Activated T-cell treated with anti-CD3 and anti-CD28 coated beads, Interleukin-2, amount 50 U/mL, for 24 hours (primary cell): Measurements from ENCODE around the gene XYLT1.

Source experiments
- DNase-seq: peaks from one replicate; pipeline ENCODE4 v3.0.0-alpha.2; 2020
- H3K27ac Mint-ChIP-seq: 2 replicates; pipeline ENCODE4 v1.8.0; 2020; ENCODE audit warnings: mild to moderate bottlenecking, mixed read lengths
- H3K27me3 Mint-ChIP-seq: 2 replicates; pipeline ENCODE4 v1.8.0; 2020; ENCODE audit warnings: mixed read lengths
- H3K36me3 Mint-ChIP-seq: 2 replicates; pipeline ENCODE4 v1.8.0; 2020; ENCODE audit warnings: low read depth, mixed read lengths
- H3K4me1 Mint-ChIP-seq: 2 replicates; pipeline ENCODE4 v1.8.0; 2020; ENCODE audit warnings: low read depth, mixed read lengths
- H3K4me3 Mint-ChIP-seq: 2 replicates; pipeline ENCODE4 v1.8.0; 2020; ENCODE audit warnings: mild to moderate bottlenecking, moderate library complexity, mixed read lengths
- H3K9me3 Mint-ChIP-seq: 2 replicates; pipeline ENCODE4 v1.8.0; 2020; ENCODE audit warnings: mixed read lengths

Gene XYLT1

DNA sequence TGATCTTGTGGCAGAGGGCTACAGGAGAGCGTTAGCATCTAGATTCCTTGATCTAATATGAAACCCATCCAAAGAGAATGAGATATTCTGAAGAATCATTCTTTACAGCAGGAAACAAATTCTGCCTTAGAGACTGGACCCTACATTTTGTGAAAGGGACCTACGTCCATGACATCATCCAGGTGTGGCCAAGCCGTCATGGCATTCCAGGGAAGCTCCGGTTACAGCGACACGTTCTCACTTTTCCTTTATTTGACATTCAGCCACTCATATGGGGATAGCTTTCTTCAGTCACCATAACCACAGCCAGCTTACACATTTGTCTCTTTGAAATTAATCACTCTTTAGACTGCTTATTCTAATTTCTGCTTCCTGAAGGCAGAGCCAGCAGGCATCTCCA lies 408.1 kb downstream of the XYLT1 start:
- DNase-seq = no peak
- no peaks in the 10 kb centered on the region for H3K36me3 Mint-ChIP-seq
- peaks cover 20% of the 10 kb centered on the region for H3K4me1 Mint-ChIP-seq
- H3K9me3 Mint-ChIP-seq = no peaks in the 10 kb centered on the region
- H3K27me3 Mint-ChIP-seq = no peaks in the 10 kb centered on the region
- H3K4me3 Mint-ChIP-seq = no peak overlapping the region
- H3K27ac Mint-ChIP-seq = no peak overlapping the region

DNA sequence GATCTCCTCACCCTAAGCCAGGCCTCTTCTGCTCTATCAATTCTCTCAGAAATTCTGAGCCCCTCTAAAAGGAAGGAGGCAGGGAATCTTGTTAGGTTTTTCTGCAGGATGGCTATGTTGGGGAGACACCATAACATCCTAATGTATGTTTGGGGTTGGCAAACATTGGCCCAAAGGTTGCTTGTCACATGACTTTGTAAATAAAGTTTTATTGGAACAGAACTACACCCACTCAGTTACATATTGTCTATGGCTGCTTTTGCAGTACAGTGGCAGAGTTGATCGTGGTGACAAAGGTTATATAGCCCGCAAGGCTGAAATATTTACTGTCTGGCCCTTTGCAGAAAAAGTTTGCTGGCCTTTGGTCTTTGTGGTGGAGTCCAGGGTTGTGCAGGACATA lies 409.4 kb downstream of the XYLT1 start:
- peaks cover 20% of the 10 kb centered on the region for H3K4me1 Mint-ChIP-seq
- no peaks in the 10 kb centered on the region for H3K36me3 Mint-ChIP-seq
- H3K27me3 Mint-ChIP-seq = no peaks in the 10 kb centered on the region
- no peaks in the 10 kb centered on the region for H3K9me3 Mint-ChIP-seq
- H3K4me3 Mint-ChIP-seq = no peak overlapping the region
- DNase-seq = no peak
- no peak overlapping the region for H3K27ac Mint-ChIP-seq

DNA sequence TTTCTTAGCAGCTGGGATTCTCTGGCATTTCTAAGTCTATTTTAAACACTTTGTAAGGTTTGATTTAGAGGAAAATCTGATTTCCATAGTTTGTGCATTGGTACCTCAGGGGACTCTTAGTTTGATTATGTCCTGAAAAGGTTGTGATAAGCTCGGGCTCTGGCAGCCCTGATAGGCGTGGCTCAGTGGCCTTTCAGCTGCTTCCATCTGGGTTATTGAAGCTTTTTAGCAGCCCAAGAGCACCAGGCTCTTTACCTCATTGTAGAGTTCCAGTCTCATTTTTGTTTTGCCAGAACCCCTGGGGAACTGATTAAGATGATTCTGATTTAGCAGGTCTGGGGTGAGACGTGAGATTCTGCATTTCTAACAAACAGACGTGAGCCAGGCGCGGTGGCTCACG lies 412.3 kb downstream of the XYLT1 start:
- DNase-seq = no peak
- Mint-ChIP-seq H3K27me3 (no peaks in the 10 kb centered on the region), H3K4me3 (no peak overlapping the region), H3K4me1 (peaks cover 20% of the 10 kb centered on the region), H3K36me3 (no peaks in the 10 kb centered on the region), H3K27ac (no peak overlapping the region), H3K9me3 (no peaks in the 10 kb centered on the region)

DNA sequence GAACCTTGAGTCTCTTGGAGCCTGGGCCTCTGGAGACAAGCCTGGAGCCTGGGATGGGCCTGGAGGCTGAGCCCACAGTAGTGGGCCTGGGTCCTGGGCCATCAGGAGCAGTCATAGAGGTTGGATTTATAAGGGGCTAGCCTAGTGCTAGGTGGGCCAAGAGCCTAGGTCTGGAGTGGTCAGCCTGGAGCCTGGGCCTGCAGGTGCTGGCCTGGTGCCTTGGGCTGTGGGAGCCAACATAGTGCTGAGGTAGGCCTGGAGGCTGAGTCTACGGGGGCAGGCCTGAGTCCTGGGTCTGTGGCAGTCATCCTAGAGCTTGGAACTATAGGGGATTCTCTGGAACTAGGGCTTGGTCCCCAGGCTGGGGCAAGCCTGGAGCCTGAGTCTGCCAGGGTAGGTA lies 414.1 kb downstream of the XYLT1 start:
- Mint-ChIP-seq H3K4me3 (no peak overlapping the region), H3K9me3 (peaks cover 9% of the 10 kb centered on the region), H3K36me3 (peaks cover 3% of the 10 kb centered on the region), H3K4me1 (peaks cover 11% of the 10 kb centered on the region), H3K27ac (no peak overlapping the region), H3K27me3 (no peaks in the 10 kb centered on the region)
- DNase-seq = no peak

DNA sequence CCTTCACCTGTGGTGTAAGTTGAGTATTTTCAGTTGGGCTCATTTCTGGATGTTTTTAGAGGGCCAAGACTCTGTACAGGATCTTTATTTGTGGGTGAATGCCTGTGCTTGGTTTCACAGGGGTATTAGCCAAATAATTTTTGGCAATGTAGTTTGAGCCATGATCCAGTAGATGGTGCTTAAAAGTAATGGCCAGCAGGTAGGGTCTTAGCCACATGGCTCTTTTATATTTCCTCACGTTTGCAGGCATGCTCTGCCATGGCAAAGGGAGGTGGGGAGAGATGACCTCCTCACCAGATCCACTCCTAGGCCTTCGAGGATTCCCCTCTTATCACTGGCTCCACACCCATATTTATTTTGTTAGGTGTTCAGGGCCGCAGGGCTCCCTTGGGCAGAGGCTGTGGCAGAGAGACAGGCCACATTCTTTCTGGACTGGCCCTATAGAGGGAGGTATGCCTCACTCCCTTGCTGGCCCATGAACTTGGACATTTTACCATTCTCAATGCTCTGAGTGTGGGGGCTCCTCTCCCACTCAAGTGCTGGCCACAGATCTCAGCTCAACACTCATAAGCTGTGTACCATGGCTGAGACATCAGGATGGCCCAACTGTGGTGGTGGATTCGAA lies 417.1 kb downstream of the XYLT1 start:
- Mint-ChIP-seq H3K4me1 (peaks cover 1% of the 10 kb centered on the region), H3K4me3 (no peak overlapping the region), H3K36me3 (peaks cover 6% of the 10 kb centered on the region), H3K27ac (no peak overlapping the region), H3K27me3 (no peaks in the 10 kb centered on the region), H3K9me3 (peaks cover 19% of the 10 kb centered on the region)
- no peak for DNase-seq
